Esophagus muscularis mucosa (tissue), 4 donors: ENCODE results near the gene KRT34. TPM values are rescaled to one million over a fixed set of nuclear protein-coding genes. Genes with fewer than 3 reads are reported as not detected.
"Not testable (repeated sequence)": the region's sequence is repeated elsewhere in the genome, so short reads cannot be mapped to it uniquely, and the experiment has no call there.

Experiments
- DNase-seq: peaks from one replicate; pipeline ENCODE4 v3.0.0-alpha.2; 2017; ENCODE audit errors: extremely low spot score
- H3K27ac ChIP-seq, 4 donors: fragments of 200-600 bp; sonication (generic); replicated peaks in 1 of 4; 1 replicate in 3 of 4; 2 replicates in 1 of 4; pipeline ENCODE4 v1.5.1; 2016 to 2019; ENCODE audit warnings: mild to moderate bottlenecking in 1 of 4
- H3K27me3 ChIP-seq, 4 donors: fragments of 200-600 bp; sonication (generic); one replicate each; pipeline versions ENCODE4 v1.5.1 to v1.6.0; 2016 to 2019
- H3K36me3 ChIP-seq, 4 donors: fragments of 200-600 bp; sonication (generic); one replicate each; pipeline ENCODE4 v1.5.1; 2016 to 2019
- H3K4me1 ChIP-seq, 4 donors: fragments of 200-600 bp; sonication (generic); one replicate each; pipeline ENCODE4 v1.5.1; 2016 to 2019
- H3K4me3 ChIP-seq, 4 donors: fragments of 200-600 bp; sonication (generic); 1 replicate in 2 of 4; 2 replicates in 2 of 4; pipeline ENCODE4 v1.5.1; 2016 to 2019; ENCODE audit warnings: mild to moderate bottlenecking in 4 of 4, moderate library complexity in 1 of 4
- H3K9me3 ChIP-seq, 4 donors: fragments of 200-600 bp; sonication (generic); 1 replicate in 3 of 4; 2 replicates in 1 of 4; pipeline ENCODE4 v1.5.1; 2016 to 2019
- EP300 ChIP-seq: sonication (generic); formaldehyde crosslinking; IDR thresholded peaks from one replicate; pipeline ENCODE4 v1.6.1; 2017; ENCODE audit warnings: antibody characterized with exemption
- POLR2A ChIP-seq: fragments of 450-650 bp; IDR thresholded peaks from one replicate; pipeline ENCODE4 v1.6.1; 2017; ENCODE audit warnings: antibody characterized with exemption, moderate library complexity, mild to moderate bottlenecking, low read depth
- POLR2AphosphoS5 ChIP-seq, 2 donors: sonication (generic); formaldehyde crosslinking; IDR thresholded peaks; one replicate each; pipeline ENCODE4 v1.6.1; 2017; ENCODE audit warnings: antibody characterized with exemption in 2 of 2
- WGBS: methylation state at CpG from one replicate; pipeline ENCODE4 v1.1.5; 2018; 5-methylcytosine and 5-hydroxymethylcytosine counted together
- intact Hi-C: fragments of 100-400 bp; cut with DNase I; formaldehyde crosslinking; loops from one replicate; pipeline ENCODE4 v1.15.1; 2023
- total RNA-seq, 4 donors: library from RNA; depleted of rRNA; stranded (reverse); fragments of >200 nt; gene quantifications; one replicate each; pipeline versions ENCODE4 v1.1.0 to v1.2.1, GENCODE V29; 2016
- TF ChIP-seq, protein P1 (sequence below), 3 experiments: fragments of 200-600 bp in 2 of 3; fragments of 450-650 bp in 1 of 3; sonication (generic) in 2 of 3; IDR thresholded peaks; one replicate each; pipeline ENCODE4 v1.5.1; 2017 to 2019; ENCODE audit warnings: antibody characterized with exemption in 3 of 3, mild to moderate bottlenecking in 2 of 3, moderate library complexity in 1 of 3

The KRT34 gene
- not detected for total RNA-seq

- DNase-seq, H3K27ac ChIP-seq, H3K36me3 ChIP-seq, H3K4me1 ChIP-seq, H3K27me3 ChIP-seq, H3K4me3 ChIP-seq, intact Hi-C loops: not testable (repeated sequence)
- 97% methylated on average over 7 of the region's 13 CpGs for WGBS
- peaks cover 0 to 14% (median 8%) of the 10 kb centered on the region in 4 donors for H3K9me3 ChIP-seq
Observed at GRCh38 chr17:41381943-41382342, at the start of gene KRT34. Gene KRT34 (minus strand): TSS chr17:41382306. CDS start chr17:41382246, 60 bp downstream.

DNA sequence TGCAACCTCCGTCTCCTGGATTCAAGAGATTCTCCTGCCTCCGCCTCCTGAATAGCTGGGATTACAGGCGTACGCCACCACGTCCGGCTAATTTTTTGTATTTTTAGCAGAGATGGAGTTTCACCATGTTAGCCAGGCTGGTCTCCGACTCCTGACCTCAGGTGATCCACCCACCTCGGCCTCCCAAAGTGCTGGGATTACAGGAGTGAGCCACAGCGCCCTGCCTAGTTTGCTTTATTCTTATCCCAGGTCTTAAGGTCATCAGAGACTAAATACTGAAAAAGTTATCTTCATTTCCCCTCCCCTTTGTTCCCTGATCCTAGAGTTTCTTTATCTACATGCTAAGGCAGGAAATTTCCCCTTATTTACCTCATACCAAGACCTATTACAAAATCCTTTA, 48.3 kb upstream of the KRT34 start:
- H3K9me3 ChIP-seq, H3K4me3 ChIP-seq, intact Hi-C loops, DNase-seq, H3K27me3 ChIP-seq, H3K27ac ChIP-seq, H3K36me3 ChIP-seq: not testable (repeated sequence)
- peaks cover 0 to 13% (median 12%) of the 10 kb centered on the region in 4 donors for H3K4me1 ChIP-seq
- 90% methylated on average over 9 of the region's 9 CpGs for WGBS

DNA sequence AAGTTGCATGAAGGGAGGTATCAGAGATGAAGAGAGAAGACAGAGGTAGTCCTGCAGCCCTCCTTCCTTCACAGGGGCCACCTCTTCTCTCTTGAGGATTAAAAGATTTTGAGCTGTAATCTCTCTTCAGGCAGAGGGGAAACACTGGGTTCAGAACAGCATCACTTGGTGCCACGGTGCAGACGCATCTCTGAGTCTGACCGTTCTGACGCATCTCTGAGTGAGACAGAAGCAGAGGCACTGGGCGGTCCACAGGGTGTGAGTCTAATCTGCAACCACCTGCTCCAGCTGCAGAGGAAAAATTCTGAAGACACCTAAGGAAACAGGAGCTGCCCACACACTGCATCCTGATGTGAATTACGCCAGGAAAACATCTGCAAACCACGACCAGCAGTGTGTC, 47.6 kb upstream of the KRT34 start:
- 83% methylated on average over 7 of the region's 7 CpGs for WGBS
- H3K9me3 ChIP-seq: no peaks in the 10 kb centered on the region
- H3K27ac ChIP-seq: no peak overlapping the region
- no peak overlapping the region for H3K4me3 ChIP-seq
- H3K4me1 ChIP-seq: peaks cover 0 to 10% (median 8%) of the 10 kb centered on the region in 4 donors
- no peak for DNase-seq
- intact Hi-C loops: no loop called here
- no peaks in the 10 kb centered on the region for H3K27me3 ChIP-seq
- TF ChIP-seq POLR2AphosphoS5 (IDR thresholded peaks at IDR 0.05): no peak
- TF ChIP-seq EP300: no peak
- H3K36me3 ChIP-seq: no peaks in the 10 kb centered on the region

DNA sequence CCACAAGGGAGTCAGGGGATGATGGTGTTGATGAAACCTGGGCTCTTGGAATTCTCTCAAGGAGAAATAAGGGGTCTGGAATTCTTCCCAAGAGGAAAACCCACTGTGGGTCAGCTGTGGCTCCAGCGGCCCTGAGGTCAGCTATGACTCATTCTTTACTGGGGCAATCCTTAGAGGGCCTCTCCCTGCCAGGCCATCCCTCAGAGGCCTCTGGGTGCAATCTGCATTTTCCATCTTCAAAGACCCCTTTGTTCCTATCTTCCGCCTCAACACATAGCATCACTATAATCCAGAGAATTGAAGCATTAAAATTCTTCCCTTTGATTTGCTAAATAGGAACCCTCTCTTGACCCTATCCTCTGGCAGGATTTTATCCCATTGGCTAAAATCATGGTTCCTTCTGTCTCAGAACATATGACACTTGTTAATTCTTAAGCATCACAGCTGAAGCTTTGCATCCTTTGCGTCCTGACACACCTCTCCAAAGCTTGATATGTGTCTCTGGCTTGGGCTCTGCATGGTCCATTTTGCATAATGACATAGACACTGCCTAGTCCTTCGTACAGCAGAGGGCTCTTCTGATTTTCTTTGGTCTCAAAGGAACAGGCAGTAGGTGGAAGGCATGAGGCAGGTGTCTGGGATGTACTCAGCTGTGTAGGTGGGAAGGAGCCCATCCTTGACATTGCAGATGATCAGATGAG, 46.6 kb upstream of the KRT34 start:
- Histone ChIP-seq H3K27me3 (no peaks in the 10 kb centered on the region), H3K4me3 (no peak overlapping the region), H3K27ac (no peak overlapping the region), H3K9me3 (no peaks in the 10 kb centered on the region), H3K4me1 (peaks cover 0 to 1% (median 0%) of the 10 kb centered on the region in 4 donors), H3K36me3 (no peaks in the 10 kb centered on the region)
- TF ChIP-seq POLR2AphosphoS5 (IDR thresholded peaks at IDR 0.05) (no peak), EP300 (no peak), POLR2A (no peak)
- TF ChIP-seq, protein P1, sequence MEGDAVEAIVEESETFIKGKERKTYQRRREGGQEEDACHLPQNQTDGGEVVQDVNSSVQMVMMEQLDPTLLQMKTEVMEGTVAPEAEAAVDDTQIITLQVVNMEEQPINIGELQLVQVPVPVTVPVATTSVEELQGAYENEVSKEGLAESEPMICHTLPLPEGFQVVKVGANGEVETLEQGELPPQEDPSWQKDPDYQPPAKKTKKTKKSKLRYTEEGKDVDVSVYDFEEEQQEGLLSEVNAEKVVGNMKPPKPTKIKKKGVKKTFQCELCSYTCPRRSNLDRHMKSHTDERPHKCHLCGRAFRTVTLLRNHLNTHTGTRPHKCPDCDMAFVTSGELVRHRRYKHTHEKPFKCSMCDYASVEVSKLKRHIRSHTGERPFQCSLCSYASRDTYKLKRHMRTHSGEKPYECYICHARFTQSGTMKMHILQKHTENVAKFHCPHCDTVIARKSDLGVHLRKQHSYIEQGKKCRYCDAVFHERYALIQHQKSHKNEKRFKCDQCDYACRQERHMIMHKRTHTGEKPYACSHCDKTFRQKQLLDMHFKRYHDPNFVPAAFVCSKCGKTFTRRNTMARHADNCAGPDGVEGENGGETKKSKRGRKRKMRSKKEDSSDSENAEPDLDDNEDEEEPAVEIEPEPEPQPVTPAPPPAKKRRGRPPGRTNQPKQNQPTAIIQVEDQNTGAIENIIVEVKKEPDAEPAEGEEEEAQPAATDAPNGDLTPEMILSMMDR (IDR thresholded peaks at IDR 0.05): no peak
- intact Hi-C loops: no loop called here
- WGBS: 74% methylated on average over 4 of the region's 4 CpGs
- no peak for DNase-seq

- intact Hi-C loops: no loop called here
- DNase-seq: no peak
- Histone ChIP-seq H3K27me3 (no peaks in the 10 kb centered on the region), H3K27ac (no peak within 1 kb of the TSS), H3K4me1 (peaks cover 0 to 10% (median 4%) of the 10 kb centered on the region in 4 donors), H3K36me3 (no peaks in the 10 kb centered on the region), H3K4me3 (no peak within 1 kb of the TSS), H3K9me3 (no peaks in the 10 kb centered on the region)
- WGBS: 97% methylated on average over 10 of the region's 13 CpGs
- no peak for TF ChIP-seq EP300
- no peak for TF ChIP-seq POLR2AphosphoS5 (IDR thresholded peaks at IDR 0.05)
- TF ChIP-seq, protein P1 (IDR thresholded peaks at IDR 0.05): no peak
- no peak for TF ChIP-seq POLR2A
Observed at GRCh38 chr17:41424111-41424635, 42.1 kb upstream of the KRT34 start, which contains the start of gene KRT37. Gene KRT37 (minus strand): TSS chr17:41424585. CDS start chr17:41424523, 62 bp downstream.

DNA sequence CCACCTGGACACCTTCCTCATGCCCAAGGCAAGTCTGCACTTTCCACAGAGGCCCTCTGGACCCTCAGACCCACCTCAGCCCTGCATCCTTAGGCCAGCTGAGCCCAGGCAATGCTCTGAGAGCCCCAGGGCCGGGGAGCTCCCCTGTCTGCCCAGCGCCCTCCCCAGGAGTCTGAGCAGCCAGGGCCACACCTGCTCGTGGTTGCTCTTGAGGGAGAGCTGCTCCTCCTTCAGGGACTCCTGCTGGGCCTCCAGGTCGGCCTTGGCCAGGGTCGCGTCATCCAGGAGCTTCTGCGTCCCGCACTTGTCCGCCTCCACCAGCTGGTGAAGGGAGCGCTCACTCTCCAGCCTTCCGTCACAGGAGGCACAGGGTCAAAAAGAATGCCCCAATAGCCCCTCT, 40.5 kb upstream of the KRT34 start:
- H3K27me3 ChIP-seq, intact Hi-C loops, H3K9me3 ChIP-seq, H3K36me3 ChIP-seq, H3K27ac ChIP-seq, DNase-seq, H3K4me3 ChIP-seq: not testable (repeated sequence)
- 97% methylated on average over 7 of the region's 11 CpGs for WGBS
- H3K4me1 ChIP-seq: peaks cover 0 to 12% (median 7%) of the 10 kb centered on the region in 4 donors
